Stromal cell of bone marrow (primary cell): ENCODE data around the gene CREG1.
"Not testable (repeated sequence)": the region's sequence is repeated elsewhere in the genome, so short reads cannot be mapped to it uniquely, and the experiment has no call there.

Source experiments
- DNase-seq: peaks from one replicate; pipeline ENCODE4 v3.0.0-alpha.2; 2012; ENCODE audit warnings: low read depth

The CREG1 gene

DNA sequence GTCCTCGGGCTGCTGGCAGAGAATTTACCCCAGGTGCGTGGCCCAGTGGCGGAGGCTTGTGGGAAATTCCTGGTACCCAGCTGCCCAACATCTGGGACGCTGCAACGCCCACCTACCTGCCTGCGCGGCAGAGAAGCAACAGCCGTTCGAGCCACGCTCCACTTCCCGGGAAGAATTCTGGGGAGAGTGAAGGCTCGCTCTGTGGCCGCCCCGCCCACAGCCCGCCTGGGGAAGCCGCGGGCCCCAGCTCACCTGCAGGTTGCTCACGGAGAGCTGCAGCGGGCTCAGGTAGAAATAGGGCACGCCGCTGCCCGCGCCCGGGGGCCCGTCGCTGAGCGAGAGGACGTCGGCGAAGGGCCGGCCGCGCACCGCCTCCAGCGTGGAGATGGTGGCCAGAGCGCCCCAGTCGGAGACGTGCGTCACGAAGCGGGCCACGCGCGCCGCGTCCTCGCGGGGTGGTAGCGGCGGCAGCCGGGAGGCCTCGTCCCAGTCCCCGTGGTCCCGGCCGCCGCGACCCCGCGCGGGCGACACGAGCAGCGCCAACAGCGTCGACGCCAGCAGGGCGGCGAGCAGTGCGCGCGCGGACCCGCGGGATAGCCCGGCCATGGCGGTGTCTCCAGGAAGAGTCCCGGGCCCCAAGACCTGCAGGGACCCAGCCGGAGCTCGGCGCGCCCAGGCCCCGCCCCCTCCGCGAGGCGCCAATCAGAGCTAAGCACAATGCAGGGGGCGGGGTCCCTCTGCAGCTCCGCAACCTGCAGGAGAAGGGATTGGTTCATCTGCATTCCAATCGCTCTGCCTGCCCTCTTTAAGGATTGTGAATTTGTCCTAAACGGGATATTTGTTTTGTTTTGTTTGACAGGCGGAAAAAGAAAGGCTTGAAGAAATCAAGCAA lies at the start of gene CREG1:
Gene CREG1, minus strand, starts transcription at position 627 of the 892 bp plus-strand sequence.
- peak; percentile 83 for DNase-seq

DNA sequence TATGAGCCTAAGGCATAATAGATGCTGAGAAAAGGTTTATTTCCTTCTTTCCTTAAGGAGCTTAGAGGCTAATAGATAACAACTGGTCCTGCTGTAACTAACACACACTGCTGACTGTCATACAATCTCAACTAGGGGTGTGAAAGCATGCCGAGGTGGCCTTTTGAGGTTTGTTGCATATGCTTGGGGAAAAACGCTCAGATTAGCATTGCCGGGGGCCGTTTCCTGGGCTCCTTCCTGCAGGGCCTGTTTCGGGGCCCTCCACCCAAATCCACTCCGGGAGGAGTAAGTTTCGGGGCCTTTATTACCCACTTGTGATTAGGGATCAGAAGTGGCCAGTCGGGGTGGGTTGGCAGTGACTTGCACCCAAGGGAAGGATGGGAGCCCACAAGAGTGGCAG lies 49.3 kb upstream of the CREG1 start:
- no peak for DNase-seq

DNA sequence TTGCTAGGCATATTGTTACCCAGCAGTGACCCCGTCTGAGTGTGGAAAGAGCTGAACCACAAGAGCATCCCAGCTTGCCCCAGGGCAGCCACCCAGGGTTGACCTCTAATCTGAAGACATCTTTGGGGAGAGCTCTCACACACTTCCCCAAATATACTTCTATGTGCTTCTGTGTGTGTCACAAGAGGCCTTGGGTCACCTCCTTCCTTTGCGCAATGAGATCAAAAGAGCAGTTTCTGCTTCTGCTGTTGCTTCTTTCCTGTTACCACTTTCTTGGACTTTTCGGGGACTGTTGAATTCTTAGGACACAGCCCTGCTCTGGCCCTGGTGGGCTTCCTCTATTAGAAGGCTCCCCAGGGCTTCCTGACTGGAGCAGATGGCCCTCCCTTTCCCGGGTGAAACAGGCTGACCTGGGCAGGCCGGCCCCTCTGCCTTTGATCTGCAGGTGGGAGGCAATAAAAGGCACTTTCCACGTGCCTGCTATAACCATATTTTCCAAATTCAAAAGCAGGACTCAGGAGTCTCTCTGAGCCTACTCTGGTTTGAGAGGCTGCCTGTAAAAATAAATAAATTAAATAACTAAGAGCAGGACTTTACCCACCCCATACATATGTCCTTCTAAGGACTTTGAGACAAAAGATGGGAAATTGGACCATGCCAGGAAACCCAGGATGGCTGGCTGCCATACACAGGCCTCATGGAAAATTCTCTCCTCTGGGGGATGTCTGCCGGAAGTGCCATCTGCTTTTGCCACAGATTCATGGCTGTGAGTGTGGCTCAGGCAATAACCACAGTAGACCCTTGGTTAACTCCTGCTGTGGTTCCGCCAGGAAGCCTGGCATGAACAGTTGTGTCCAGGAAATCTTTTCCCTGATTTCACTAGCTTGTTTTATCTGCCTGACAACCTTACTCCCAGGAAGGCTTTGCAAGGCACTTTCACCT lies 48.2 kb upstream of the CREG1 start:
- DNase-seq = no peak

DNA sequence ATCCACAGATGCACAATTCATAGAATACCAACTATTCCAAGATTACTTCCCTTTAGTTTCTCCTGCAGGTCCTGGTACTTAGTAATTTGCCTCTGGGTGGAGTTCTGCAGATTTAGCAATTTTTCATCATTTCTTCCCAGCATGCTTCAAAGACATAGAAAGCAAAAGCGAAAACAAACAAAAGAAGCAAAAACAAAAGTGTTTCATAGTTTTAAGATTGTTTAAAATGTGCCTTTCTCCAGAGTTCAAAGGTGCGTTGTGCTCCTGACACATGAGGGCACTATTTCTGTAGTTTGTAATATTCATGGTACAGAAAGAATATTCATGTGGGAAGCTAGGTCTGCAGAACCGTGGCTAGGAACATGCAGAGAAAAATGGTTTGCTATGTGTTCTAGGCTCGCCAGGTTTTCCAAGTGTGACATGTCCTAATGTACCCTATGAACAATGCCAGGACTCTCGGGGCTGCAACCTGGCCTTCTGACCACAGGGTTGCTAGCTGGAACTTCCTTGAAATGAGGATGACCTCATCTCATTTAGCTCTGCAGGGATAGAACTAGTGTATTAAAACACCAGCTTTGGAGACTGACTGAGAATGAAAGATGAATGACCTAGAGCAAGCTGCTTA lies 46.5 kb upstream of the CREG1 start:
- peak; percentile 28 for DNase-seq

DNA sequence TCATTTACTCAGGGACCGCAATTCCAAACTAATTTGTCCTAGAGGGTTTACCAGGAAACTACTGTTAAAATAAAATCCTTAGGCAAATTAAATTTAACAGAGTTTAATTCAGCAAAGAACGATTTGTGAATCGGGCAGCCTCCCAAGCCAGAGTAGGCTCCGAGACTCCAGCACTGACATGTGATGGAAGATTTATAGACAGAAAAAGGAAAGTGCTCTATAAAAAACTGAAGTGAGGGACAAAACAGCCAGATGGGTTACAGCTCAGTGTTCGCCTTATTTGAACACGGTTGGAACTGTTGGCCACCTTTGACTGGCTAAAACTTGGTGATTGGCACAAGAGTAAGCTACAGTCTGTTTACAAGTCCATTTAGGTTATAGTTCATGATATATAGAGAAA lies 41.3 kb upstream of the CREG1 start:
- DNase-seq = no peak

DNA sequence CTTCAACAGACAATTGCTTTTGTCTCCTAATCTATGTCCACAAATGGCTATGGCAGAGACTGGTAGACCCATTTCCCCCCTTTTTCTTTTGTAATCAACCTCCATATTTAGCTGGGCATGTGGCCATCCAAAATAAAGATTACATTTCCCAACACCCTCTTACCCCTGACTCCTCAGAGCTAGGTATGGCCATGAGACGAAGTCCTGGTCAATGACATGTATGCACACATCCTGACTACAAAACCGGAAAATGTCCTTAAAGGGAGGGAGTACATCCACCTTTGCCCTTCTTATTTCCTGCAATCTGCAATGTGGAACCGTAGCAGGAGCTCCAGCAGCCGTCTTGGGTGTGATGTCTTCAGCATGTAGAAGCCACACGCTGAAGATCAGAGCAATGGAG lies 40.3 kb upstream of the CREG1 start:
- DNase-seq = no peak

DNA sequence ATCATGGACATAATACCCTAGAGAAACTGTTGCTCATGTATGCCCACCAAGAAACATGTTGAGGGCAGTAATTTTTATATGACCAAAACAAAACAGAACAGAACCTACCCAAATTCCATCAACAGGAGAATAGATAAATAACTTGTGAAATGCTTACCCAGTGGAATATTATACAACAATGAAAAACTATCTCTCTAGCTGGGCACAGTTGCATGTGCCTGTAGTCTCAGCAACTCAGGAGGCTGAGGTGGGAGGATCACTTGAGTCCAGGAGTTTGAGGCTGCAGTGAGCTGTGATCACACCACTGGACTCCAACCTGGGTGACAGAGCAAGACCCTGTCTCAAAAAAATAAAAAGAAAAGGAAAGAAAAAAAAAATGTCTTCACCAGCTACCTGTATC lies 38.9 kb upstream of the CREG1 start:
- DNase-seq = no peak

DNA sequence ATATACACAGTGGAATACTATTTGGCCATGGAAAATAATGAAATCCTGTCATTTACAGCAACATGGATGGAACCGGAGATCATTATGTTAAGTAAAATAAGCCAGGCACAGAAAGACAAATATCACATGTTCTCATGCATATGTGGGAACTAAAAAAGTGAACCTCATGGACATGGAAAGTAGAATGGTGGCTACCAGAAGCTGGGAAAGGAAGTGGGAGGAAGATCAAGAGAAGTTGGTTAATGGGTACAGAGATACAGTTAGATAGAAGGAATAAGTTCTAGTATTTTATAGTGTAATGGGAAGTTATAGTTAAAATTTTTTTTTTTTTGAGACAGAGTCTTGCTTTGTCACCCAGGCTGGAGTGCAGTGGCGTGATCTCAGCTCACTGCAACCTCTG lies 34.8 kb upstream of the CREG1 start:
- DNase-seq = no peak

DNA sequence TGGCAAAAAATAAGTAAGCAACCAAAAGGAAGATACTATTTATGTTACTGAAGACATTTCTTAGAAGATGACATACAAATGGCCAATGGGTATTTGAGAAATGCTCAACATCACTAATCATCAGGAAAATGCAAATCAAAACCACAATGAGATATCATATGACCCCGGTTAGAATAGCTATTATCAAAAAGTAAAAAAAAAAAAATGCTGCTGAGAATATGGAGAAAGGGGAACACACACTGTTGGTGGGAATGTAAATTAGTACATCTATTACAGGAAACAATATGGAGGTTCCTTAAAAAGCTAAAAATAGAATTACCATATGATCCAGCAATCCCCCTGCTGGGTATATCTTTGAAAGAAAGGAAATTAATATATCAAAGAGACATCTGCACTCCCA lies 34.3 kb upstream of the CREG1 start:
- no peak for DNase-seq

DNA sequence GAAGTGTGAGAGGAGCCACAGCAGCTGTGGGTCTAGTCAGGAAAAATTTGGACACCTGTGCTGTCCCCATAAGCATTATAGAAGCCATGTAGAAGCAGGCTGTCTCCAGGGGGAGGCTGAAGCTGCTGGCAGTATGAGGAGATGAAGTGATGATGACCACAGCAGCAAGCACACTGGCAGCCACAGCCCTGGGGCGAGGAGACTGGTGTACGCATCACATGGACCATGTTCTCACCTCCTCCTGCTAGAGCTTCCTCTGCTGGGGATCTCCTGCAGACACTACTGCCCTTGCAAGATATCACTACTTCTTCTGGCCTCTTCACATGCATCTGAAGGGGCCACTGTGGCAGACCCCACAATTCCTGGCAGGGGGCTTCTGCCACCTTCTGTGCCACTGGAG lies 33.8 kb upstream of the CREG1 start:
- DNase-seq = no peak

DNA sequence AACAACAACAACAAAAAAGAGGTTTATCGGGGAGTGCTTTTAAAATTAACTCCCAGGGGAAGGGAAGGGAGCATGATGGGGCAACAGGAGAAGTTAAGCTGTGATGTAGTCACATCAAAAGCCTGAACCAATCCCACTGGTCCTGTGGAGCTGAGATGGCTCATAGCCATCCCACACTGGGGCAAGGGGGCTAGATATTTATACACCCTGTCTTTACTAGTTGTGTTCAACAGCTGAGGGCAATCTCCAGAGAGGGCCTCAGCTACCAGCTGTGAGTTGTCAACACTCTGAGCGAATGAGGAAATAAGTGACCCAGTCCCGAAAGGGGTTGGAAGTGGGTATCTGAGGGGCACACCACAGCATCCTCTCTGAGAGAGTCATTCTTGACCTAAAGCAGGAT lies 31.0 kb upstream of the CREG1 start:
- no peak for DNase-seq

DNA sequence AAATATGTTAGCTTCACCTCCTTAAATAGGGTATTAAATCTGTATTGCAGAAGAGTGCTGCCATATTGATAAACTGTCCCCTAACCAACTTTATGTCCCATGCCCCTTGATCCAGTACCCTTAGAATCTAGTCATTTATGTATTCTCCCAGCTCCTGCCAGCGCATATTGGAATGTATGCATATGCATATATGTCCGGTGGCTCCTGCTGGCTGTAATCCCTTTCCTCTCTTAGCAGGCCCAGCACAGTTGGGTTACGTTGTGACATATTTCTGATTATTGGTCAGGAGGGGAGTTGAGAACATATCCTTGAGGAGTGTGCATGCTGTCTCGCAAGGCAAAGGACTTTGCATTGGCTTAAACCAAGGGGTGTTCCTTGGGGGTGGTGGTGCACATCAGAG lies 29.2 kb upstream of the CREG1 start:
- no peak for DNase-seq

DNA sequence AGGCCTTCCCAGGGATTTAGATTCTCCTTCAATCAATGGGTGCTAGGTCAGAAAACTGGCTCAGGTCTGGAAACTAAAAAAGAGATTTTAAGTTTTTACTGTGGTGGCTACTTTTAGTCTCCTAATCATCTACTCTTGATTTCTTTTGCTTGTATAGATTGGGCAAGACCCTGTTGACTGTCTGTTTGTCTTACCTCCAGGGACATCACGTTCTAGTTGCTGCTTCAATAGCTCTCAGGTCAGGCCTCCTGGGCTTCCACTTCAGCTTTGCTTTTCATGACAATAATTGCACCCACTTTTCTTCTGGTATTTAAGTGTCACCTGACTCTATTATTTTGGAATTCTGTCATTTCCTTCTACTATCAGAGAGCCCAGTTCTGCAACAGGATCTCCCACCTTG lies 28.5 kb upstream of the CREG1 start:
- DNase-seq = no peak

DNA sequence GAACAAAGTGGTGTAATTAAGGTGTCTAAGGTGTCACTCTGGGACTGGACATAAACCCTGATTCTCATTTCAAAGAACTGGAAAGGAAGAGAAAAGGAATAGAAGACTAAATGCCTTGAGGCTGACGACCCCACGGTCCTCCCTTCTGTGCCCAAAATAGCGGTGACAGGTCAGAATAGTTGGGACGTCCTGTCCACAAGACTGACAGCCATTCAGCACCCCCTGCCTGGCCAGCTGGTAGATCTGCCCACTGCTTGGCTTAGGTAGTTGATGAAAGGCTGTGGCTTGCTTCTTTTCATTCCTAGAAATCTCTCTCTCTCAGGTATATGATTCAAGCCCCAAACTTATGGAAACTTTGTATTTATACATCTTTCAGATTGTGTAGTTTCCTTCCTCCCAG lies 26.4 kb upstream of the CREG1 start:
- no peak for DNase-seq

DNA sequence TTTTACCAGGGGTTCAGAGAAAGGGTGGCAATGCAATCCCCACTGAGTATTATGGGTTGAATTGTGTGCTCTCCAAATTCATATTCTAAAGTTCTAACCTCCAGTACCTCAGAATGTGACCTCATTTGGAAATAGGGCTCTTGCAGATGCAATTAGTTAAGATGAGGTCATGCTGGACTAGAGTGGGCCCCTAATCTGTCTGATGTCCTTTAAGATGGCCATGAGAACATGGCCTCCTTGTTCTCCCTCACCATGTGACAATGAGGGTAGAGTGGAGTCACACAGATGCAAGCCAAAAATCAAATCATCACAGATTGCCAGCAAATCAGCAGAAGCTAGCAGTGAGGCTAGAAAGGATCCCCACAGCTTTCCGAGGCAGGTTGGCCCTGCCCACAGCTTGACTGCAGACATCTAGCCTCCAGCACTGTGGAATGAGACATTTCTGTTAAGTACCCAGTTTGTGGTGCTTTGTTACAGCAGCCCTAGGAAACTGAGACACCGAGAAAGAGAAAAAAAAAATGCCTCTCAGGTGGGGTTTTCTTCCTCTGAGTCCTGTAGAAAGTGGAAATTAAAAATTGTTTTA lies 25.5 kb upstream of the CREG1 start:
- no peak for DNase-seq

DNA sequence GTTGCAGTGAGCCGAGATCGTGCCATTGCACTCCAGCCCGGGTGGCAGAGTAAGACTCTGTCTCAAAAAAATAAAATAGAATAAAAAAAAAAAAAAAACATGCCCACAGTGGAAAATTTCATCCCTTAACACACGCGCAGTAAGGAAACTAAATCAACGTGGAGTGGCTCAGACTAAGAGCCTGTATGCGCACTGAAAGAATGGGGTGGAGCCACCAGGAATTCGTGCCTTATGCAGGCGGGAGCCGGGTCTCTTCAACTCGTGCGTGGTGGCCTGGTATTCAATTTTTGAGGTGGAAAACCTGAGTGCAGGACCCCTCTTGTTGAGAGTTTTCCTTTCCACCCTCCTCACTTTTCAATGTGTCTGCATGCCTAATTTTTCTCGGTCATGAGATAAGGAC lies 22.1 kb upstream of the CREG1 start:
- no peak for DNase-seq

DNA sequence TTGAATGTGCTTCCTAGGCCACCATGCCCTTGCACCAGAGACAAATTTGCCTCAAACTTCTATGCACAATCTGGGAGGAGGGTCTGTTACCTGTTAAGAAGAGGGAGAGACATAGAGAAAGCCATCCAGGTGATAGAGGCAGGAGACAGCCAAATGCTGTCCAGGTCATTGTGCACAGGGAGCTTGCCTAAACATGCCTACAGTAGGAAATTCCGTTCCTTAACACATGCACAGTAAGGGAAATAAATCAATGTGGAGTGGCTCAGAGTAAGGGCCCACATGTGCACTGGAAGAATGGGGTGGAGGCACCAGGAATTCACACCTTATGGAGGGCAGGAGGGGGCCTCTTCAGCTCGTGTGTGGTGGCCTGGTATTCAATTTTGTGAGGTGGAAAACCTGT lies 19.5 kb upstream of the CREG1 start:
- DNase-seq = no peak

DNA sequence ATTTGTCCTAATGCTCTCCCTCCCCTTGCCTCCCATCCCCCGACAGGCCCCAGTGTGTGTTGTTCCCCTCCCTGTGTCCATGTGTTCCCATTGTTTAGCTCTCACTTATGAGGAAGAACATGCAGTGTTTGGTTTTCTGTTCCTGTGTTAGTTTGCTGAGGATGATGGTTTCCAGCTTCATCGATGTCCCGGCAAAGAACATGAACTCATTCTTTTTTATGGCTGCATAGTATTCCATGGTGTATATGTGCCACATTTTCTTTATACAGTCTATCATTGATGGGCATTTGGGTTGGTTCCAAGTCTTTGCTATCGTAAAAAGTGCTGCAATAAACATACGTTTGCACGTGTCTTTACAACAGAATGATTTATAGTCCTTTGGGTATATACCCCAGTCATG lies 17.1 kb upstream of the CREG1 start:
- not testable (repeated sequence) for DNase-seq

DNA sequence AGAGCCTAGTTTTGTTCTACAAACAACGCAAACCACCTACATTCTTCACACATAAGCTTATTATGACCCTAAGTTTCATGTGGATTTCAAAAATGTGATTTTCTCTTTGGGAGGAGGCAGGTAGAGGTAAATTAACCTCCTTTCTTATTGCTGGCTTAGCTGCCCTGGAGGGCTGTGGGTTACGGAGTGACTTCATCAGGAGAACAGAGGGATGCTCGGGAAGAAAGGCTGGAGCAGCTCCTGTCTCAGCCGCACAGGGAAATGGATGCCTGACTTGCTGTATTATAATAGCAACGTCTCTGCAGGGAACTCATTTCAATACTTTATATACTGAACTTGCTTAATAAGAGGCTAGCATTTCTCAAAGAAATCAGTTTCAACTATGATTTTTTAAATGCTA lies 14.1 kb upstream of the CREG1 start:
- no peak for DNase-seq

DNA sequence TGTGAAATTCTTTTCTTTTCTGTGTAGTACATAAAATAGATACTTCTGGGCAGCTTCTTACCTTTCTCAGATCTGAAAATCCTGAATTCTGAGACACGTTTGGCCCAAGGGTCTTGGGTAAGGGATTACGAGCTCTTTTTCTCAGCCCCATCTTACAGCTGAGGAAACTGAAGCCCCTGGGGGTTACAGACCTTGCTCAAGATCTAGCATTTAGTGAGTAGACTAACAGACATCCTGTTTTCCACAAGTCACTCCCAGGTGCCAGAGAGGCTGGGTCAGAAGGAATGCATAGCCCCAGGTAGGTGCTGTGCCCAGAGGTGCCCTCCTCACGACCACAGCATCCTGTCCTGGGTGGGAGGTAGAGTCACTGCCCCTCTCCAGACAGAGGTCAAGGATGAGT lies 13.2 kb upstream of the CREG1 start:
- no peak for DNase-seq

DNA sequence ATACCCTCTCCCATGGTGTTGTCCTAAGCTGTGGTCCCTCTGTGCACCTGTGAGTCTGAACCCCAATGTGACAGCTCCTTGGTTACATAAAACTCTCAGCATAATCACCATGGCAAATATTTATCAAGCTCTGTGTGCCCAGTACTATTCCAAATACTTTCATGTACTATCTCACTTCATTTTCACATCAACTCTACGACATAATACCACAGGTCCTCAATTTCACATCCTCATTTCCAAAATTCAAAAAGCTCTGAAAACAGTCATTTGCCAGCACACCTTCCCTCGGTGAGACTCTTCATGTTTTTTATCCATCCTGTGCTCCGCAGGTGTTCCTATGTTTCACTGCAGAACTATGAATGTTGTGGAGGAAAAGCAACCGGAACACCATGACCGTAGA lies 12.4 kb upstream of the CREG1 start:
- DNase-seq = no peak

DNA sequence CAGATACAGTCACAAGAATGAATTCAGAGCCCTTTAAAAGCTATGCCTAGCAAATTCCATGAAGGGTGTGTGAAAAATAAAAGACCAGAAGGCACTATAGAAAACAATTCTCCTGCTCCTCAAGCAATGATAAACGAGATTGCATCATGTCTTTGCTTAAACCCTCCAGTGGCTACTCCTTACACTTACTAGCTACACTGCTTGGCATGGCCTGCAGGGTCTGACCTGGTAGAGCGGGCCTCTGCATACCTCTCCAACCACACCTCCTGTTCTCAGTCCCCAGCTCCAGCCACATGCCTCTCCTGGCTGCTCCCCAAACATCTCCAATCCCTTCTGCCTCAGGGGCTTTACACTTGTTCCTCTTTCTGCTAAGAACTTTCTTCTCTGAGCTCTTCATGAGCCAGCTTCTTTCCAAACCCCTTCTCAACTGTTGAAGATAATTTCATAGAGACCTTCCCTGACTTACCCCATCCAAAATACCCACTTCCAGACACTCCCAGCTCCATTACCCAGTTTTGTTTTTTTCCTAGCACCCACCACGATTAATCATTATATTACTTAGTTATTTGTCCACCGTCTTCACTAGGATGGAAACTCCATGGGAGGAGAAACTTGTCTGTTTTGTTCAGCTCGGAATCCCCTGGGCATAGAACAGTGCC lies 11.2 kb upstream of the CREG1 start:
- DNase-seq = no peak
